ENCODE data around the gene PSTPIP1. TPM values are rescaled to one million over a fixed set of nuclear protein-coding genes. Genes with fewer than 3 reads are reported as not detected.

PSTPIP1 gene
- total RNA-seq, 2 experiments from 2014 or later = 113 to 121 TPM

DNA sequence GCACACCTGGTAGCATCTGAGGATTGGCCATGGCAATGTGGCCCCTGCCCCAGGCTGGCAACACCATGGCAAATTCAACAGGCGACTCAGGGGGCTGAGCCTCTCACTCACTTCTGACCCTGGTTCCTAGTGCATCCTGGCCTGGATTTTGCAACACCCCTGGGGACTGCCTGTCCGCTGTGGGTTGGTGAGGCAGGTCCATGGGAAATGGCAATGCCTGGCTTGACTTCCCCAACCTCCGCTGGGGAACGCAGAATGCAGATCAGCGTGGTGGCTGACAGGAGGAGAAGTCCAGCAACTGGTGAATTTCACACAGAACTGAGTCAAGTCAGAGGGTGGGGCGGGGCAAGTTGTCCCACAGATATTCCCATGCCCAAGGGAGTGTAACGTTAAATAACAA lies 3.9 kb upstream of the PSTPIP1 start:
- Mint-ChIP-seq H3K27me3 (no peaks in the 10 kb centered on the region), H3K4me1 (ENCODE audit: low read depth) (peaks cover 61% of the 10 kb centered on the region), H3K36me3 (ENCODE audit: low read depth) (peaks cover 11% of the 10 kb centered on the region), H3K9me3 (no peaks in the 10 kb centered on the region), H3K27ac (no peak overlapping the region), H3K4me3 (no peak overlapping the region)
- TF ChIP-seq, protein P1, sequence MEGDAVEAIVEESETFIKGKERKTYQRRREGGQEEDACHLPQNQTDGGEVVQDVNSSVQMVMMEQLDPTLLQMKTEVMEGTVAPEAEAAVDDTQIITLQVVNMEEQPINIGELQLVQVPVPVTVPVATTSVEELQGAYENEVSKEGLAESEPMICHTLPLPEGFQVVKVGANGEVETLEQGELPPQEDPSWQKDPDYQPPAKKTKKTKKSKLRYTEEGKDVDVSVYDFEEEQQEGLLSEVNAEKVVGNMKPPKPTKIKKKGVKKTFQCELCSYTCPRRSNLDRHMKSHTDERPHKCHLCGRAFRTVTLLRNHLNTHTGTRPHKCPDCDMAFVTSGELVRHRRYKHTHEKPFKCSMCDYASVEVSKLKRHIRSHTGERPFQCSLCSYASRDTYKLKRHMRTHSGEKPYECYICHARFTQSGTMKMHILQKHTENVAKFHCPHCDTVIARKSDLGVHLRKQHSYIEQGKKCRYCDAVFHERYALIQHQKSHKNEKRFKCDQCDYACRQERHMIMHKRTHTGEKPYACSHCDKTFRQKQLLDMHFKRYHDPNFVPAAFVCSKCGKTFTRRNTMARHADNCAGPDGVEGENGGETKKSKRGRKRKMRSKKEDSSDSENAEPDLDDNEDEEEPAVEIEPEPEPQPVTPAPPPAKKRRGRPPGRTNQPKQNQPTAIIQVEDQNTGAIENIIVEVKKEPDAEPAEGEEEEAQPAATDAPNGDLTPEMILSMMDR (IDR thresholded peaks at IDR 0.05) = no peak
- ChIA-PET CTCF (no interaction called here), POLR2A (interaction anchor here (1.2 kb wide), 1 partner anchor 18 kb away, joined by 4 read pairs; no protein-coding TSS in a partner anchor)
- ATAC-seq (no peak), DNase-seq (no peak)
- intact Hi-C loops (cut with micrococcal nuclease) = no loop called here

DNA sequence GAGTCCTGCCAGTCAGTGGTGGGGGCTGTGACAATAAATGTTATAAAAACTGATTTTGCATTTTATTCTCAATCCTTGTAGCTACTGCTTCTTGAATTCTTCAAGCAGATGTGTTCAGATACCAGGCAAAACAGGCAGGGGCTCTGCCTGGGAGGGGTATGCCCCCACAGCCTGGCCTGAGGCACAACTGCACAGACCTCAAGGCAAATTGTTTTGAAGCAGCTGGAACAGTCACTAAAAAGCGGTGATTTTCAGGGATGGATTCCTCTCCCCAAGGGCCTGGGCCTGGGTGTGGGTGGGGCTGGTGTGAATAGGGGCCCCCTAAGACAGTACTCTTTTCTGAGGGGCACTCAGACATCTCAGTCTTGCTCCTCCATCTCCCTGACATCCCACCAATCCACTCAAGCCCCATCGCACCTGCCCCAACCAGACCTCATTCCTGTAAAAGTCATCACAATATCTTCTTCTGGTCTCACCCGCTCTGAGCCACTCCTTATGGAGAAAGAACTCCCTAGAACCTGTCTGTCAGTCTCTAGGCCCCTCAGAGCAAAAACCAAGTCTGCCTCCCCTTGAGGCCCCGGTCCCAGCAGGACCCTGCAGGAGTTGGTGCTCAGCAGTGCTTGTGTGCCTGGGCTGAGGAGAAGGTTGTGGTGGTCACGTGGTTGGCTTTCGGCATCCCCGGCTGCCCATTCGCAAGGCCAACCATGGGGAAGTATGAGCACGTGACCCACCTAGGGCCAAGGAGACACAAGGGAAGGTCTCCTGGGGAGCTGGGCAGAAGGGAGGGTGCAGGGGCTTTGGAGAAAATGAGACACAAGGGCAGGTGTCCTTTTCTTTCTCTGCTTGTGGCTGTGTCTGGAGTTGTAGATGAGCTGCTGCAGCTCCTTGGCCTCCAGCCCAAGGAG lies 2.9 kb upstream of the PSTPIP1 start:
- TF ChIP-seq, protein P1 (IDR thresholded peaks at IDR 0.05) = no peak
- ChIA-PET POLR2A (interaction anchor here (0.6 to 6.3 kb wide), 3 partner anchors 19 to 200 kb away, joined by 3 to 62 read pairs (median 4); no protein-coding TSS in a partner anchor), CTCF (no interaction called here)
- Mint-ChIP-seq H3K27ac (peak overlapping the region; percentile 3), H3K4me3 (no peak overlapping the region), H3K27me3 (no peaks in the 10 kb centered on the region), H3K9me3 (no peaks in the 10 kb centered on the region), H3K4me1 (ENCODE audit: low read depth) (peaks cover 58% of the 10 kb centered on the region), H3K36me3 (ENCODE audit: low read depth) (peaks cover 17% of the 10 kb centered on the region)
- intact Hi-C loops (cut with micrococcal nuclease) = no loop called here
- DNase-seq (no peak), ATAC-seq (no peak)

DNA sequence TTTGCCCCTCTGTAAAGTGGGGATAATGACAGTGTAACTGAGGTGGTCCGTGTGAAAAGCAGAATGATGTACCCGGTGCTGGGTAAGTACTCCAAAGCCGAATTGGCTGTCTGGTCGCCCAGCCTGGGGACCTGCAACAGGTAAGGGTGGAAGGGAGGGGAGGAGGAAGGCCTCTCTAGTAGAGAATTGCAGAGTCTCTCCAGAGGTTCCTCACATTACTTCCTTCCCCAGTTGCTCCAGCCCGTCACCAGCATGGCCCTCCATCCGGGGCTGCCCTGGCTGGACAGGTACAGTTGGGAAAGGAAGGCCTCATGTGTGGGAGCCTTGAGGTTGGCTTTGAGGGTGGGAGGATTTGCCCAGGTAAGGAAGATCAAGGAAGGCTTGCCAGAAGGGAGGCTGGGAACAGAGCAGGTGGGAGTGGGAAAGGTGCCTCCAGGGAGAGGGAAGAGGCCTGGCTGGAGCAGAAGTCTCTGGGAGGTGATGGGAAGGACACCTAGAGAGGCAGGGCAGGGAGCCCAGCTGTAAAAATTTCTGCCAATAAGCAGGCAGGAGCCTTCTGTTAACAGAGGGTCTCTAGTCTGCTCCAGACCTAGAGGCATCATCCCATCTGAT lies 1.7 kb upstream of the PSTPIP1 start:
- Mint-ChIP-seq H3K36me3 (ENCODE audit: low read depth) (peaks cover 25% of the 10 kb centered on the region), H3K27me3 (no peaks in the 10 kb centered on the region), H3K9me3 (no peaks in the 10 kb centered on the region), H3K27ac (peak overlapping the region; percentile 98), H3K4me3 (peak overlapping the region; percentile 95), H3K4me1 (ENCODE audit: low read depth) (peaks cover 59% of the 10 kb centered on the region)
- ATAC-seq = no peak
- ChIA-PET POLR2A (interaction anchor here (0.8 to 6.3 kb wide), 5 partner anchors 9 to 29 kb away, joined by 3 to 62 read pairs (median 9); no protein-coding TSS in a partner anchor), CTCF (interaction anchor here (0.7 to 6.3 kb wide), 5 partner anchors 20 to 41 kb away, joined by 3 to 42 read pairs (median 12); no protein-coding TSS in a partner anchor)
- TF ChIP-seq, protein P1 (IDR thresholded peaks at IDR 0.05) = no peak
- intact Hi-C loops (cut with micrococcal nuclease) = no loop called here
- no peak for DNase-seq

DNA sequence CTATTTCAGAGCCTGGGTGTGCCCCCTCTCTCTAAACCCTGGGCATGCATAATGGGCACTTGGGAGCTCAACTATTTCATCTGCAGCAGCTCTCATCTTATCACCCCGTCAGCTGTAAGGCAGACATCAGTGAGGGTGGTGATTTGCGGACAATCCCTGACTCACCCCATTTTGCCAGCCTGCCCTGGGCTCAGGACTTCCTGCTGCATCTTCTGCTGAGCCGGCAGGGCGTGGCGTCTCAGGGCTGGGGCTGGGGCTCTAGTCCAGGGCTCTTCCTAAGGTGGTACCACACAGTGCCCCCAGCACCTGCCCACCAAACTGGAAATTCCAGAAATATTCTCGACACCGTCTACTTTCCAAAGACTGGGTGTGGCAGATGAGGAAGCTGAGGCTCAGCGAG lies 925 bp upstream of the PSTPIP1 start:
- ChIA-PET POLR2A (interaction anchor here (0.8 to 6.3 kb wide), 8 partner anchors 9 to 28 kb away, joined by 3 to 62 read pairs (median 7); no protein-coding TSS in a partner anchor), CTCF (interaction anchor here (0.7 to 6.3 kb wide), 5 partner anchors 20 to 41 kb away, joined by 3 to 42 read pairs (median 12); no protein-coding TSS in a partner anchor)
- intact Hi-C loops (cut with micrococcal nuclease) = no loop called here
- ATAC-seq = peak; percentile 54
- no peaks in the 10 kb centered on the region for H3K27me3 Mint-ChIP-seq
- DNase-seq = peak; percentile 85
- peak overlapping the region; percentile 98 for H3K27ac Mint-ChIP-seq
- H3K4me1 Mint-ChIP-seq (ENCODE audit: low read depth) = peaks cover 59% of the 10 kb centered on the region
- TF ChIP-seq, protein P1 (IDR thresholded peaks at IDR 0.05) = no peak
- peak overlapping the region; percentile 95 for H3K4me3 Mint-ChIP-seq
- H3K36me3 Mint-ChIP-seq (ENCODE audit: low read depth) = peaks cover 31% of the 10 kb centered on the region
- no peaks in the 10 kb centered on the region for H3K9me3 Mint-ChIP-seq
